Measurements from ENCODE around the gene UROC1. TPM values are rescaled to one million over a fixed set of nuclear protein-coding genes. Genes with fewer than 3 reads are reported as not detected.

UROC1 gene
- total RNA-seq, 1 donor from 2014 or later = not detected

GRCh38 chr3:126456211-126456610 is 61.4 kb downstream of the UROC1 start:
- Mint-ChIP-seq H3K27me3 (ENCODE audit: unreplicated experiment) (no peaks in the 10 kb centered on the region), H3K4me1 (ENCODE audit: low read depth, unreplicated experiment) (peaks cover 1% of the 10 kb centered on the region), H3K9me3 (ENCODE audit: unreplicated experiment) (peaks cover 3% of the 10 kb centered on the region), H3K27ac (ENCODE audit: unreplicated experiment) (no peak overlapping the region), H3K4me3 (ENCODE audit: unreplicated experiment) (no peak overlapping the region), H3K36me3 (ENCODE audit: unreplicated experiment) (no peaks in the 10 kb centered on the region)
- no peak for TF ChIP-seq CTCF (IDR thresholded peaks at IDR 0.05; ENCODE audit: partially characterized antibody, unreplicated experiment)
- no peak for DNase-seq

- H3K27ac Mint-ChIP-seq (ENCODE audit: unreplicated experiment) = no peak overlapping the region
- H3K27me3 Mint-ChIP-seq (ENCODE audit: unreplicated experiment) = no peaks in the 10 kb centered on the region
- H3K36me3 Mint-ChIP-seq (ENCODE audit: unreplicated experiment) = no peaks in the 10 kb centered on the region
Measured at GRCh38 chr3:126454437-126455198, 63.0 kb downstream of the UROC1 start.

GRCh38 chr3:126454025-126454424 is 63.5 kb downstream of the UROC1 start:
- DNase-seq = no peak
- Mint-ChIP-seq H3K4me3 (ENCODE audit: unreplicated experiment) (no peak overlapping the region), H3K36me3 (ENCODE audit: unreplicated experiment) (no peaks in the 10 kb centered on the region), H3K4me1 (ENCODE audit: low read depth, unreplicated experiment) (peaks cover 1% of the 10 kb centered on the region), H3K27ac (ENCODE audit: unreplicated experiment) (no peak overlapping the region), H3K27me3 (ENCODE audit: unreplicated experiment) (no peaks in the 10 kb centered on the region), H3K9me3 (ENCODE audit: unreplicated experiment) (peaks cover 5% of the 10 kb centered on the region)
- no peak for TF ChIP-seq CTCF (IDR thresholded peaks at IDR 0.05; ENCODE audit: partially characterized antibody, unreplicated experiment)

More at GRCh38 chr3:126454437-126455198, 63.0 kb downstream of the UROC1 start:
- Mint-ChIP-seq H3K4me1 (ENCODE audit: low read depth, unreplicated experiment) (peaks cover 1% of the 10 kb centered on the region), H3K4me3 (ENCODE audit: unreplicated experiment) (no peak overlapping the region), H3K9me3 (ENCODE audit: unreplicated experiment) (peaks cover 3% of the 10 kb centered on the region)
- TF ChIP-seq CTCF (IDR thresholded peaks at IDR 0.05; ENCODE audit: partially characterized antibody, unreplicated experiment) = no peak
- DNase-seq = no peak

- Mint-ChIP-seq H3K36me3 (ENCODE audit: unreplicated experiment) (no peaks in the 10 kb centered on the region), H3K27me3 (ENCODE audit: unreplicated experiment) (no peaks in the 10 kb centered on the region), H3K4me3 (ENCODE audit: unreplicated experiment) (no peak overlapping the region), H3K9me3 (ENCODE audit: unreplicated experiment) (peaks cover 5% of the 10 kb centered on the region), H3K4me1 (ENCODE audit: low read depth, unreplicated experiment) (peaks cover 14% of the 10 kb centered on the region), H3K27ac (ENCODE audit: unreplicated experiment) (no peak overlapping the region)
- no peak for TF ChIP-seq CTCF (IDR thresholded peaks at IDR 0.05; ENCODE audit: partially characterized antibody, unreplicated experiment)
- no peak for DNase-seq
Measured at GRCh38 chr3:126452213-126452612, 65.4 kb downstream of the UROC1 start.

- Mint-ChIP-seq H3K27ac (ENCODE audit: unreplicated experiment) (no peak overlapping the region), H3K27me3 (ENCODE audit: unreplicated experiment) (no peaks in the 10 kb centered on the region), H3K4me3 (ENCODE audit: unreplicated experiment) (no peak overlapping the region), H3K36me3 (ENCODE audit: unreplicated experiment) (no peaks in the 10 kb centered on the region), H3K4me1 (ENCODE audit: low read depth, unreplicated experiment) (peaks cover 15% of the 10 kb centered on the region), H3K9me3 (ENCODE audit: unreplicated experiment) (peaks cover 5% of the 10 kb centered on the region)
- no peak for TF ChIP-seq CTCF (IDR thresholded peaks at IDR 0.05; ENCODE audit: partially characterized antibody, unreplicated experiment)
- DNase-seq = no peak
Measured at GRCh38 chr3:126451511-126451910, 66.1 kb downstream of the UROC1 start.
